ENCODE measurements around the gene TLR7.

GRCh38 chrX:12890467-12890866, 23.6 kb downstream of the TLR7 start:
- TF ChIP-seq, protein P1, sequence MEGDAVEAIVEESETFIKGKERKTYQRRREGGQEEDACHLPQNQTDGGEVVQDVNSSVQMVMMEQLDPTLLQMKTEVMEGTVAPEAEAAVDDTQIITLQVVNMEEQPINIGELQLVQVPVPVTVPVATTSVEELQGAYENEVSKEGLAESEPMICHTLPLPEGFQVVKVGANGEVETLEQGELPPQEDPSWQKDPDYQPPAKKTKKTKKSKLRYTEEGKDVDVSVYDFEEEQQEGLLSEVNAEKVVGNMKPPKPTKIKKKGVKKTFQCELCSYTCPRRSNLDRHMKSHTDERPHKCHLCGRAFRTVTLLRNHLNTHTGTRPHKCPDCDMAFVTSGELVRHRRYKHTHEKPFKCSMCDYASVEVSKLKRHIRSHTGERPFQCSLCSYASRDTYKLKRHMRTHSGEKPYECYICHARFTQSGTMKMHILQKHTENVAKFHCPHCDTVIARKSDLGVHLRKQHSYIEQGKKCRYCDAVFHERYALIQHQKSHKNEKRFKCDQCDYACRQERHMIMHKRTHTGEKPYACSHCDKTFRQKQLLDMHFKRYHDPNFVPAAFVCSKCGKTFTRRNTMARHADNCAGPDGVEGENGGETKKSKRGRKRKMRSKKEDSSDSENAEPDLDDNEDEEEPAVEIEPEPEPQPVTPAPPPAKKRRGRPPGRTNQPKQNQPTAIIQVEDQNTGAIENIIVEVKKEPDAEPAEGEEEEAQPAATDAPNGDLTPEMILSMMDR (IDR thresholded peaks at IDR 0.05; ENCODE audit: extremely low read depth in 1 of 2, insufficient read depth in 1 of 2, low read depth in 1 of 2, low read length in 2 of 2): no peak
- TF ChIP-seq MYC (IDR thresholded peaks at IDR 0.05; ENCODE audit: low read depth, low read length): no peak
- no peak for TF ChIP-seq JUN (IDR thresholded peaks at IDR 0.05; ENCODE audit: borderline replicate concordance, insufficient read depth, insufficient read length, low read depth)

Data from endothelial cell of umbilical vein (primary cell).